Measurements from ENCODE around the gene BCAR3. TPM values are rescaled to one million over a fixed set of nuclear protein-coding genes. Genes with fewer than 3 reads are reported as not detected.
A peak's percentile ranks its signal among the peaks of the same experiment; 100 is the strongest.

Gene BCAR3
- total RNA-seq, 6 experiments from 2014 or later: 24.4 to 55.1 (median 26.2) TPM

- peaks cover 95% of the 10 kb centered on the region for H3K4me1 Mint-ChIP-seq (ENCODE audit: low read depth)
- DNase-seq: peak; percentile 50
- H3K9me3 Mint-ChIP-seq: no peaks in the 10 kb centered on the region
- TF ChIP-seq CTCF (IDR thresholded peaks at IDR 0.05): no peak
- H3K27ac Mint-ChIP-seq: peak overlapping the region; percentile 85
- peak overlapping the region; percentile 62 for H3K4me3 Mint-ChIP-seq
- H3K27me3 Mint-ChIP-seq (ENCODE audit: insufficient read depth): peaks cover 2% of the 10 kb centered on the region
- peaks cover 20% of the 10 kb centered on the region for H3K36me3 Mint-ChIP-seq (ENCODE audit: low read depth)
Measured at GRCh38 chr1:93607814-93608186, 73.8 kb downstream of the BCAR3 start.

- TF ChIP-seq CTCF (IDR thresholded peaks at IDR 0.05): no peak
- peak overlapping the region; percentile 65 for H3K4me3 Mint-ChIP-seq
- DNase-seq: peak; percentile 92
- no peaks in the 10 kb centered on the region for H3K9me3 Mint-ChIP-seq
- H3K4me1 Mint-ChIP-seq (ENCODE audit: low read depth): peaks cover 85% of the 10 kb centered on the region
- peaks cover 9% of the 10 kb centered on the region for H3K36me3 Mint-ChIP-seq (ENCODE audit: low read depth)
- H3K27me3 Mint-ChIP-seq (ENCODE audit: insufficient read depth): peaks cover 1% of the 10 kb centered on the region
- H3K27ac Mint-ChIP-seq: peak overlapping the region; percentile 85
Measured at GRCh38 chr1:93605812-93606512, 75.7 kb downstream of the BCAR3 start.

GRCh38 chr1:93605026-93605568, 76.5 kb downstream of the BCAR3 start:
- Mint-ChIP-seq H3K9me3 (no peaks in the 10 kb centered on the region), H3K27ac (peak overlapping the region; percentile 85), H3K27me3 (ENCODE audit: insufficient read depth) (peaks cover 1% of the 10 kb centered on the region), H3K36me3 (ENCODE audit: low read depth) (peaks cover 9% of the 10 kb centered on the region), H3K4me3 (peak overlapping the region; percentile 65), H3K4me1 (ENCODE audit: low read depth) (peaks cover 83% of the 10 kb centered on the region)
- no peak for DNase-seq
- TF ChIP-seq CTCF (IDR thresholded peaks at IDR 0.05): no peak

GRCh38 chr1:93604411-93604810, 77.2 kb downstream of the BCAR3 start:
- H3K4me3 Mint-ChIP-seq: peak overlapping the region; percentile 65
- TF ChIP-seq CTCF (IDR thresholded peaks at IDR 0.05): no peak
- H3K4me1 Mint-ChIP-seq (ENCODE audit: low read depth): peaks cover 83% of the 10 kb centered on the region
- H3K36me3 Mint-ChIP-seq (ENCODE audit: low read depth): peaks cover 9% of the 10 kb centered on the region
- H3K27me3 Mint-ChIP-seq (ENCODE audit: insufficient read depth): peaks cover 1% of the 10 kb centered on the region
- peak overlapping the region; percentile 85 for H3K27ac Mint-ChIP-seq
- DNase-seq: no peak
- no peaks in the 10 kb centered on the region for H3K9me3 Mint-ChIP-seq

GRCh38 chr1:93603601-93604000, 78.0 kb downstream of the BCAR3 start:
- Mint-ChIP-seq H3K4me1 (ENCODE audit: low read depth) (peaks cover 83% of the 10 kb centered on the region), H3K27me3 (ENCODE audit: insufficient read depth) (peaks cover 1% of the 10 kb centered on the region), H3K4me3 (no peak overlapping the region), H3K36me3 (ENCODE audit: low read depth) (peaks cover 9% of the 10 kb centered on the region), H3K9me3 (no peaks in the 10 kb centered on the region), H3K27ac (peak overlapping the region; percentile 85; the same call in 1 of the 2 replicates)
- no peak for DNase-seq
- no peak for TF ChIP-seq CTCF (IDR thresholded peaks at IDR 0.05)

All from HFFc6 (cell line).